ENCODE results near the gene PRF1. TPM values are rescaled to one million over a fixed set of nuclear protein-coding genes. Genes with fewer than 3 reads are reported as not detected.

PRF1 gene
- polyA plus RNA-seq, 10 donors: 0.38 to 2.2 (median 0.88) TPM

GRCh38 chr10:70578371-70578947 lies 24.1 kb downstream of the PRF1 start:
- no peak for DNase-seq

GRCh38 chr10:70576803-70577517 lies 25.6 kb downstream of the PRF1 start:
- DNase-seq: no peak

- DNase-seq: peak in 2 of 3 donors; percentile 60 to 78
Observed at GRCh38 chr10:70575874-70576802, 26.4 kb downstream of the PRF1 start.

- DNase-seq: no peak
Observed at GRCh38 chr10:70575486-70575873, 27.1 kb downstream of the PRF1 start.

- DNase-seq: no peak
Observed at GRCh38 chr10:70573599-70574506, 28.7 kb downstream of the PRF1 start.

- no peak for DNase-seq
Observed at GRCh38 chr10:70571636-70572439, 30.7 kb downstream of the PRF1 start.

- DNase-seq: no peak
Observed at GRCh38 chr10:70571236-70571635, 31.3 kb downstream of the PRF1 start.

GRCh38 chr10:70568781-70569495 lies 33.6 kb downstream of the PRF1 start:
- DNase-seq: no peak

- DNase-seq: no peak
Observed at GRCh38 chr10:70568113-70568512, 34.4 kb downstream of the PRF1 start.

- DNase-seq: no peak
Observed at GRCh38 chr10:70567603-70568002, 34.9 kb downstream of the PRF1 start.

- no peak for DNase-seq
Observed at GRCh38 chr10:70566515-70567290, 35.8 kb downstream of the PRF1 start.

GRCh38 chr10:70565556-70566514 lies 36.7 kb downstream of the PRF1 start:
- DNase-seq: no peak

- DNase-seq: no peak
Observed at GRCh38 chr10:70564901-70565351, 37.6 kb downstream of the PRF1 start.

GRCh38 chr10:70564113-70564725 lies 38.3 kb downstream of the PRF1 start:
- no peak for DNase-seq

GRCh38 chr10:70563230-70563629 lies 39.3 kb downstream of the PRF1 start:
- DNase-seq: no peak

GRCh38 chr10:70562036-70562755 lies 40.3 kb downstream of the PRF1 start:
- peak in 2 of 3 donors; percentile 40 to 82 for DNase-seq

GRCh38 chr10:70561558-70561957 lies 41.0 kb downstream of the PRF1 start:
- no peak for DNase-seq

Data from muscle of back (tissue), 11 donors.